Measurements from ENCODE around the gene FMO2.

Gene FMO2

DNA sequence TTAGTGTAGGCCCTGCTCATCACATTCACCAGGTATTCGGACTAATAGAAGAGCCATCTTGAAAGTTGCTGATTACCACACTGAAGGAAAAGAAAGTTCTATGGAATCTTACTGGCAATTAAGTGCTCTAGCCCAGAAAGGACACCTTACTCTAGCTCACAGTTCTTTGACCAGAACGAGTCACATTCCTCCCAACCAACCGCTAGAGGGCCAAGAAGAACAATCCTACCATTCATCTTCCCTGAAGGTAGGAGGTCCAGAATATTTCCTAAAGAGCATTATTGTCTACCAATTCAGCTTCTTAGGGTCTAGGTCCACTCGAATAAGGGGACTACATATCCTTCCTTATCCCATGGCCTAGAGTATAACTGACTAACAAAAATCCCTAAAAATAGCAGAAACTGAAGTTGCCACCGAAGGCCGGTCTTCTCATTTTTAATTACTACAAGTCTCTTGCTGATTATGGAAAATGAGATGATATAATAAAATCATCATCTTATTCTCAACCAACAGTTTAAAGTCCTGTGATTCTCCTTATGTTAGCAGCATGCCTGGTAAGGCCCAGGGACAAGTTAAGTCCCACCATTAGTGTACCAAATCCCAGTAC is 60.5 kb downstream of the FMO2 start:
- DNase-seq, result peak; percentile 23
- Mint-ChIP-seq H3K9me3 (peaks cover 11% of the 10 kb centered on the region), H3K27me3 (ENCODE audit: low read depth, poor library complexity) (peaks cover 25% of the 10 kb centered on the region), H3K36me3 (ENCODE audit: low read depth) (no peaks in the 10 kb centered on the region), H3K4me3 (no peak overlapping the region), H3K4me1 (no peaks in the 10 kb centered on the region), H3K27ac (no peak overlapping the region)
- TF ChIP-seq, protein P1, sequence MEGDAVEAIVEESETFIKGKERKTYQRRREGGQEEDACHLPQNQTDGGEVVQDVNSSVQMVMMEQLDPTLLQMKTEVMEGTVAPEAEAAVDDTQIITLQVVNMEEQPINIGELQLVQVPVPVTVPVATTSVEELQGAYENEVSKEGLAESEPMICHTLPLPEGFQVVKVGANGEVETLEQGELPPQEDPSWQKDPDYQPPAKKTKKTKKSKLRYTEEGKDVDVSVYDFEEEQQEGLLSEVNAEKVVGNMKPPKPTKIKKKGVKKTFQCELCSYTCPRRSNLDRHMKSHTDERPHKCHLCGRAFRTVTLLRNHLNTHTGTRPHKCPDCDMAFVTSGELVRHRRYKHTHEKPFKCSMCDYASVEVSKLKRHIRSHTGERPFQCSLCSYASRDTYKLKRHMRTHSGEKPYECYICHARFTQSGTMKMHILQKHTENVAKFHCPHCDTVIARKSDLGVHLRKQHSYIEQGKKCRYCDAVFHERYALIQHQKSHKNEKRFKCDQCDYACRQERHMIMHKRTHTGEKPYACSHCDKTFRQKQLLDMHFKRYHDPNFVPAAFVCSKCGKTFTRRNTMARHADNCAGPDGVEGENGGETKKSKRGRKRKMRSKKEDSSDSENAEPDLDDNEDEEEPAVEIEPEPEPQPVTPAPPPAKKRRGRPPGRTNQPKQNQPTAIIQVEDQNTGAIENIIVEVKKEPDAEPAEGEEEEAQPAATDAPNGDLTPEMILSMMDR (IDR thresholded peaks at IDR 0.05), result peak; percentile 73

DNA sequence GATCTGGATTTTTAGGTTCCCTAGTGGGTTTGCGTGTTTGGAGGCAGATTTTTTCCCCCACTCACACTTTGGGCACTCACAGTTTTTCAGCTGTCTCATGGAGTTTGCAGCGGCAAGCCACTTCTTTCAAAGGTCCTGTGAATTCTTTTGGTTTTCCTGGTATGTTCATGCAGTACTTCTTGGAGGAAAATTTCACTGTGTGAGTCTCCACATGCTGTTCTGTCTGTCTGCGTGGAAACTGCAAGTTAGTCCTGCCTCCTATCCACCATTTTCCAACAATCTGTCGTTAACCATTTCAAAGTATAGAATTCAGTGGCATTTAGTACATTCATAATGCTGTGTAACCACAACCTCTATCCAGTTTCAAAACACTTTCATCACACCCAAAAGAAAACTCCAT is 62.4 kb downstream of the FMO2 start:
- no peaks in the 10 kb centered on the region for H3K9me3 Mint-ChIP-seq

DNA sequence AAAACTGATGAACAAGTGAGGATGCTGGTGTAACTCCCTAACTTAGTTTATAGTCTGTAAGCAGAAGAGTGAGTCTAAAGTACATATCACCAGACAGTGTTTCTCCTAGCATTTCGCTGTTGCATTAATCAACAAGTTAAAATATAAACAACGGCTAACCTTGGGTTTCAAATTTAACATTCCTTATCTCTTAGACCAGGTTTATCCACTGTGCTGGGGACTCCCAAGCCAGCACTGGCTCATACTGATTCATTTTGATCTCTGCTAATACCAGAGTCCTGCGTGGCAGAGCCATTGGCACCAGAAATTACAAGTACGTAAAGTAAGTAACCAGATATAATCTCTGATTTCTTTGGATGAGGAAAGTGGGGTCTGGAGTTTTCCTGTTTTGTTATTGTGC is 63.2 kb downstream of the FMO2 start, which contains the start of gene FMO1:
FMO1 (plus strand) TSS at position 193 of the 400 bp plus-strand sequence. CDS start 9,594 bp downstream, outside the sequence.
- Mint-ChIP-seq H3K27ac (no peak within 1 kb of the TSS), H3K4me3 (no peak within 1 kb of the TSS)
- TF ChIP-seq, protein P1 (IDR thresholded peaks at IDR 0.05), result no peak

More for the DNA sequence above, 62.4 kb downstream of the FMO2 start:
- no peak for DNase-seq
- H3K4me1 Mint-ChIP-seq, result peaks cover 11% of the 10 kb centered on the region
- H3K27ac Mint-ChIP-seq, result no peak overlapping the region
- no peak overlapping the region for H3K4me3 Mint-ChIP-seq
- no peaks in the 10 kb centered on the region for H3K36me3 Mint-ChIP-seq (ENCODE audit: low read depth)
- TF ChIP-seq, protein P1 (IDR thresholded peaks at IDR 0.05), result no peak
- H3K27me3 Mint-ChIP-seq (ENCODE audit: low read depth, poor library complexity), result peaks cover 36% of the 10 kb centered on the region

DNA sequence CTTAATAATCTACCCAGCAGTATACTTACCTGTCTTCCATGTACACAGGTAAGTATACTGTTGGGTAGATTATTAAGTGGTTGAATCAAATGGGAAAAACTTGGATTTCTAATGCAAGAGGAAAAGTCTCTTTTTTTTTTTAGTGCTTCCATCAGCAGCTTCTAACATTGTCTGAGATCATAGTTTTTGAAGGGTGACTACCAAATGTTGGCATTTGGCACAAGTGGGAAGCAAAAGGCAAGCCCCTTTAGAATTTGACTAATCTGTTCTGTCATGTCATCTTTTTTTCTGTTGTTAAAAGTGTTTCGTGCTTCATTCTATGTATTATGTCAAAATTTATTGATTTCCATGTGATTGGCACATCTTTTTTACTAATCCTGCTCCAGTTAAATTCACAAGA is 63.7 kb downstream of the FMO2 start:
- TF ChIP-seq, protein P1 (IDR thresholded peaks at IDR 0.05), result no peak
- Mint-ChIP-seq H3K36me3 (ENCODE audit: low read depth) (no peaks in the 10 kb centered on the region), H3K9me3 (no peaks in the 10 kb centered on the region), H3K27ac (no peak overlapping the region), H3K4me1 (peaks cover 12% of the 10 kb centered on the region), H3K27me3 (ENCODE audit: low read depth, poor library complexity) (peaks cover 48% of the 10 kb centered on the region), H3K4me3 (no peak overlapping the region)
- no peak for DNase-seq

More for the DNA sequence above, 63.2 kb downstream of the FMO2 start, which contains the start of gene FMO1:
- DNase-seq, result no peak
- peaks cover 12% of the 10 kb centered on the region for H3K4me1 Mint-ChIP-seq
- peaks cover 44% of the 10 kb centered on the region for H3K27me3 Mint-ChIP-seq (ENCODE audit: low read depth, poor library complexity)
- no peaks in the 10 kb centered on the region for H3K36me3 Mint-ChIP-seq (ENCODE audit: low read depth)
- no peaks in the 10 kb centered on the region for H3K9me3 Mint-ChIP-seq

DNA sequence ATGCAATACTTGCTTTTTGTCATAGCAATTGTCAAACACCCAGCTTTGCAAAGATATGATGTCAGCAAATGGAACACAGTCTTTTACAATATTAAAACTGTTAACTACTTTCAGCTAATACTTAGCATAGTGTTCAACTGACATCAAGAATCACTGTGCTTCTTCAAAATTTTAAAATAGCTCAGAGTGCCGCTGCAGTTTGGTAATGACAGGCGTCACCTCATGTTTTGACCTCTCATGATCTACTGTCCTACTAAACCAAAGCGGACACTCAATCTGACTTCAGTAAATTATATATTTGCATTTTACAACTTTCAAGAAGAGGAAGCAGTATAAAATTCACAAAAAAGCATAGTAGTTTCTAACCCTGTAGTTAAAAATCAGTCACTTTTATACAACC is 65.2 kb downstream of the FMO2 start:
- H3K4me3 Mint-ChIP-seq, result no peak overlapping the region
- H3K9me3 Mint-ChIP-seq, result no peaks in the 10 kb centered on the region
- H3K27me3 Mint-ChIP-seq (ENCODE audit: low read depth, poor library complexity), result peaks cover 54% of the 10 kb centered on the region
- DNase-seq, result no peak
- no peak overlapping the region for H3K27ac Mint-ChIP-seq
- TF ChIP-seq, protein P1 (IDR thresholded peaks at IDR 0.05), result no peak
- H3K4me1 Mint-ChIP-seq, result peaks cover 12% of the 10 kb centered on the region
- no peaks in the 10 kb centered on the region for H3K36me3 Mint-ChIP-seq (ENCODE audit: low read depth)
